NCI-H1436 (cell line): ENCODE measurements around the gene MAPKBP1.

Experiments
- DNase-seq: peaks from one replicate; lab custom pipeline; 2025; lab: John Stamatoyannopoulos, UW

Gene MAPKBP1

DNA sequence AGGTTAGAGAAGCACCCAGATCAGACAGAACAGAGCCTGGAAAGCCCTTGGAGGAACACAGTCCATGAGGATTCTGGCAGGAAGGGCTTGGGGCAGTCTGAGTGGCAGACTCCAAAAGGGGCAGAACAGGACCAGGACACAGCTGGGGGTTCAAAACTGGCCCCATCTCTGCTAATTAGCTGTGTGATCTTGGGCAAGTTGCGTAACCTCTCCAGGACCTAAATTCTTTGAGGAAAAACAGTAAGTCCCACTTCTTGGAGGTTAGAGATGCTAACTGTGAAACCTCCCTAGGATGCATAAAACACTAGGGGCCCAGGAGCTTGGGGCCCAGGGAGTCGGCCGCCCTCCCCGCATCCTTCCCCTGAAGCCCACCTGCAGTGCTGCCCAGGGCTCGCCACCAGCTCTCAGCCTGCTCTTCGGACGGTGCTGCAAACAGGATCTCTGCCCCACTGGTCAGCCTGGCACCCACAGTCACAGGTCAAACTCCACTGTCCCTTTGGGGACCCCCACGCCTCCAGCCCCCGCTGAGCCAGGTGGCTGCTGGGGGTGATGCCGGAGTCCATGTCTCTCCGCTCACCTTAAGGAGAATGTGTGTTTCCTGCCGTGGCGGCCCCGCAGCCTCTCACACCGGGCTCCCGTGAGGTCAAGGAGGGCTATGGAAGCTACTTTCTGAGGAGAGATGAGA is 76.3 kb downstream of the MAPKBP1 start:
- DNase-seq: no peak

GRCh38 chr15:41851167-41851523 is 76.9 kb downstream of the MAPKBP1 start:
- DNase-seq: no peak

- no peak for DNase-seq
These were observed 77.6 kb downstream of the MAPKBP1 start for GRCh38 chr15:41851755-41852370.

GRCh38 chr15:41852736-41853590 is 78.7 kb downstream of the MAPKBP1 start:
- DNase-seq: no peak

DNA sequence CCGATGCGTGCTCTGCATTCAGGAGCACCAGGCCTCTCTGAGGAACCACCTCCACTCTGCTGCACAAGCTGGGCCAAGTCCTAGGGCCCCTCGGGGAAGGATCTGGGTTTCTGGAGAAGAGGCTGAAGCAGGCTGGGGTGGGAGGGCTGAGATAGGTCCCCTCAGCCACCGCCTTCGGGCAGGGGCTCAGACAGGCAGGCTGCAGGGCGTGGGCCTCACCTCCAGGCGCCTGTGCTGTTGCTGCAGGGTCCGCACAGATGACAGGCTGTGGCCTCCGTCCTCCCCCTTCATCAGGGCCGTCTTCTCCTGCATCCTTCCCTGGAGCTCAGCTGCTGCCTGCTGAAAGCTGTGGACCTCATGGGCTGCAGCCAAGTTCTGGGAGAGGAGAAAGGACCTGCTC is 79.5 kb downstream of the MAPKBP1 start:
- no peak for DNase-seq

DNA sequence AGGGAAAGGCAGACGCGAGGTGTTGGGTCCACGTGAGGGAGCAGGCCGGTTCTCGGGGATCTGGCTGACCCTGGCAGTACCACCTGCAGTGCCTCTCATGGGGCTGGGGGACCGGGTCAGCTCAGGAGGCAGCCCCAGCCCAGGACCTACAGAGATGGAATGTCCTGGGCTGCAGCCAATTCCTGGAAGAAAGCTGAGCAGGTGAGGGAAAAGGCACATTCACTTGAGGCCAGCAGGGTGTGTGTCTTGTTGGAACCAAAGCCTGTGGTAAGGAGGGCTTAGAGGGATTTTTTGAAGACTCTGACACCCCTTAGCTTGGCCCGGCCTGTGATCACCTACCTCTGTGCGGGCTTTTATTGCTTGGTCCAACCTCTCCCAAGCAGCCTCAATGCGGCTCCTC is 80.2 kb downstream of the MAPKBP1 start:
- no peak for DNase-seq

- no peak for DNase-seq
These were observed 81.1 kb downstream of the MAPKBP1 start for GRCh38 chr15:41855261-41855961.

GRCh38 chr15:41856262-41856661 is 82.0 kb downstream of the MAPKBP1 start:
- no peak for DNase-seq

DNA sequence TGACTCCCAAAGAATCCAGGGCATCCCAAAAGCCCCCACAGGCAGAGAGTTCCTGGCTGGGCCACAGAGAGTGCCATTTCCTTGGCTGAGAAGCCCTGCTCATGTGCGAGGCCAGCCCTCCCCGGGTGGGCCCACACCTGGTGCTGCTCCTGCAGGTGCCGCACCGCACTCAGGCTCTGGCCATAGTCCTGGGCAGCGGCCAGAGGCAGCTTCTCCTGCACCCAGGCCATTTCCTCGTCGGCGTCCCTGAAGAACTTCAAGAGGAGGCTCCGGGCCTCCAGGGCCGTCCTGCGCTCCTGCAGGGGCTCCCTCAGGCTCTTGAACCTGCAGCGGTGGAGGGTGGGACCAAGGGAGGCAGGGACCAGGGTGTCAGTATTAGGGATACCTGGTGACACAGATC is 82.4 kb downstream of the MAPKBP1 start:
- no peak for DNase-seq

GRCh38 chr15:41857316-41857715 is 83.0 kb downstream of the MAPKBP1 start:
- DNase-seq: no peak

- no peak for DNase-seq
These were observed 84.5 kb downstream of the MAPKBP1 start for GRCh38 chr15:41858756-41859155.

GRCh38 chr15:41860049-41860828 is 86.0 kb downstream of the MAPKBP1 start:
- no peak for DNase-seq

GRCh38 chr15:41861736-41862356 is 87.6 kb downstream of the MAPKBP1 start:
- DNase-seq: no peak

- DNase-seq: peak; percentile 9
These were observed 88.3 kb downstream of the MAPKBP1 start for GRCh38 chr15:41862515-41863116.

DNA sequence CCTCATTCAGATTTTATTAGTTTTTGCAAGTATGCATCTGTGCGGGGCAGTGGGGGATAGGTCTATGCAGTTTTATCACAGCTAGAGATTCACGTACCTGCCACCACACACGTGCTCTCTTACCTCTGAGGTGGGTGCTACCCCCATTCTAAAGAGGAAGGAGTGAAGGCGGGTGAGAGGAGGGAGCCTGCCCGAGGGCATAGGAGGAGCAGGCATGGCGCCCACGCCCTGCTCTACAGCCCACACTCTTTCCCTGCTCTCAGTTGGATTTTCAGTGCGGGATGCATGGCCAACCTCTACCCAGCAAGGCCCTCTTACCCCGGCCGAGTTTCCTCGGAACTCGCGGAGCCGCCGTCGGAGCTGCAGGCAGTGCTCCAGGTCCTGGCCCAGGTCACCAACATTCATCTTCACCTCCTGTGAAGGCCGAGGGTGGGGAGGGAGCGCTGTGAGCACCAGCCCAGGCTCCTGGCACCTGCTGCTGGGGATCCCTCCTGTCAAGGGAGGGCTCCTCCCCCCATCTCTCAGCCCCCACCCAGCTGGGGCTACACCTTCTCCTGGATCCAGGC is 91.3 kb downstream of the MAPKBP1 start:
- DNase-seq: no peak

DNA sequence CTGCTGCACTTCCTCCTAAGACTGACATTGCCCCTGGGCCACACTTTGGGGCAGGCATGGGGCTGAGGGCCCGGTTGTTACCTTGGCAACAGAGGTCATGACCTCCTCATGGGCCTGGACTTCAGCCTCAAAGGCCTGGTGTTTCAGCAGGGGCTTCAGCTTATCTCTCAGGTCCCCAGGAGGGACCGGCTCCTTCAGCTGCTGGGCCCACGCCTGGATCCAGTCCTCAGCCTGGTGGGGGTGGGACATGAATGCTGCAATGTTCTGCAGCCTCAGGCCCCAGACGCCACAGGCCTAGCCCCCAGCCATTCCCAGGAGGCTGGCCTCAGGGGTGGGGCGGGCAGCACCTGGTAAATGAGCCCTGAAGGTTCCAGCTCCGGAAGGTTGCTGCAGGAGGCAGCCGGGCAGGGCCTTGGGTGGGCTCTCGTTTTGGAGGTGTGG is 92.0 kb downstream of the MAPKBP1 start:
- DNase-seq: no peak

DNA sequence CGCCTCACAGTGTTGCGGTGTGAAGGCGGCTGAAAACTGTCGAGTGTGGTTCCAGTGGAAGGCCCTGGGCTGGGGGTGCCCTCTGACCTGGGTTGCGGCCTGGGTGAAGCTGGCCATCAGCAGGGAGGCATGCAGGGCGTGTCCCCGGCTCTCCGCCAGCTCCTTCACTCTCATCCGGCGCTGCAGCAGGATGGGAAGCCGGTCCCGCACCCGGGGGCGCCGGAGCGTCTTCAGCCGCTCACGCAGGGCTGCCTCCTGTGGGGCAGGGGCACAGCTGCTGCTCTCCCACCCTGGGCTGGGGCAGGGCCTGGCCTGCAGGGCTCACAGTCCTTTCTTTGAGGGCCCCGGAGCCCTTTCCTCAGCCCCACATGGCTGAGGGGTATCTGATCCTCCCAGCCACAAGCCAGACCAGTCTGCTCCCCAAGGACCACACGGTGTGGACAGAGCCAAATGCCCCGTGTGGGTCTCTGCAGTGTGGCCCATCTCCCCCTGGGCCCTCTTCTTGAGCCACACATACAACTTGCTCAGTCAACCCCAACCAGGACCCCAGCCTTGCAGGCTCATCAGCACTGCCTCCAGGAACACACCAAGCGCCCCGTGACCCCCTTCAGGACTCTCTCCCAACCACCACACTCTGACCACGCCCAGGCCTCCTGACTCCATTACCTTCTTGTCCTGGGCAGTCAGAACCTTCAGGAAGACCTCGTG is 92.7 kb downstream of the MAPKBP1 start:
- no peak for DNase-seq

GRCh38 chr15:41868321-41868720 is 94.0 kb downstream of the MAPKBP1 start:
- DNase-seq: no peak

GRCh38 chr15:41869770-41870688 is 95.7 kb downstream of the MAPKBP1 start:
- no peak for DNase-seq
